SK-N-SH (cell line): ENCODE results near the gene WFIKKN1. TPM values are rescaled to one million over a fixed set of nuclear protein-coding genes. Genes with fewer than 3 reads are reported as not detected.
A peak's percentile ranks its signal among the peaks of the same experiment; 100 is the strongest.

Experiments
- CTCF ChIA-PET: fragments of 300-600, 350-600 bp; formaldehyde crosslinking; extraction: SDS; loops from one replicate; lab custom pipeline; 2021; lab: Yijun Ruan, JAX
- POLR2A ChIA-PET: fragments of 350-600 bp; sonication (Branson Sonifier 250); formaldehyde crosslinking; extraction: SDS; loops from one replicate; lab custom pipeline; 2020; ENCODE audit warnings: antibody characterized with exemption, inconsistent platforms; lab: Yijun Ruan, JAX
- DNase-seq: peaks from one replicate; pipeline ENCODE4 v3.0.0; 2012
- H2AFZ ChIP-seq: fragments of 200-600 bp; sonication (generic); 2 replicates; pipeline ENCODE4 v1.8.1; 2016; ENCODE audit warnings: antibody characterized with exemption, mild to moderate bottlenecking, low read depth
- H3F3A ChIP-seq: fragments of 200-600 bp; sonication (generic); replicated peaks from 2 replicates; pipeline ENCODE3; 2016; ENCODE audit warnings: antibody characterized with exemption, mild to moderate bottlenecking; ENCODE audit not compliant: insufficient read depth
- H3K27ac ChIP-seq, 2 experiments: fragments of 200-500 bp in 1 of 2; fragments of 200-600 bp in 1 of 2; sonication (Bioruptor generic) in 1 of 2; sonication (generic), shearing (Covaris generic) in 1 of 2; 2 replicates each; pipeline versions ENCODE4 v1.5.1 to v1.6.1; 2014 to 2016; ENCODE audit warnings: low read depth in 2 of 2, inconsistent platforms in 1 of 2, low read length in 1 of 2, mild to moderate bottlenecking in 1 of 2, mixed read lengths in 1 of 2
- H3K27me3 ChIP-seq: fragments of 200-600 bp; sonication (generic), shearing (Covaris generic); 2 replicates; pipeline ENCODE4 v1.6.1; 2016; ENCODE audit warnings: mixed run types; ENCODE audit not compliant: insufficient read depth
- H3K36me3 ChIP-seq, 2 experiments: fragments of 200-500 bp in 1 of 2; fragments of 200-600 bp in 1 of 2; sonication (Bioruptor generic) in 1 of 2; sonication (generic) in 1 of 2; replicated peaks in 1 of 2; 2 replicates each; pipeline versions ENCODE3 to v1.5.1; 2014 to 2016; ENCODE audit warnings: low read length in 1 of 2, mild to moderate bottlenecking in 1 of 2; ENCODE audit not compliant: insufficient read depth in 2 of 2, control insufficient read depth in 1 of 2
- H3K4me1 ChIP-seq, 2 experiments: fragments of 200-500 bp in 1 of 2; fragments of 200-600 bp in 1 of 2; sonication (Bioruptor generic) in 1 of 2; sonication (generic), shearing (Covaris generic) in 1 of 2; 2 replicates each; pipeline versions ENCODE4 v1.5.1 to v1.6.1; 2014 to 2016; ENCODE audit warnings: low read depth in 1 of 2, low read length in 1 of 2, mixed run types in 1 of 2; ENCODE audit not compliant: insufficient read depth in 2 of 2, control insufficient read depth in 1 of 2
- H3K4me2 ChIP-seq: fragments of 200-600 bp; sonication (generic), shearing (Covaris generic); 2 replicates; pipeline ENCODE4 v1.6.1; 2017; ENCODE audit warnings: mixed run types
- H3K4me3 ChIP-seq, 2 experiments: fragments of 200-500 bp in 1 of 2; fragments of 200-600 bp in 1 of 2; sonication (Bioruptor generic) in 1 of 2; sonication (generic), shearing (Covaris generic) in 1 of 2; 2 replicates each; pipeline versions ENCODE4 v1.5.1 to v1.8.1; 2014 to 2016; ENCODE audit warnings: low read depth in 2 of 2, inconsistent platforms in 1 of 2, low read length in 1 of 2, mild to moderate bottlenecking in 1 of 2, mixed read lengths in 1 of 2, moderate library complexity in 1 of 2
- H3K79me2 ChIP-seq: fragments of 200-600 bp; sonication (generic); 2 replicates; pipeline ENCODE4 v1.8.1; 2017; ENCODE audit warnings: mild to moderate bottlenecking; ENCODE audit not compliant: insufficient read depth
- H3K9ac ChIP-seq: fragments of 200-600 bp; sonication (generic); 2 replicates; pipeline ENCODE4 v1.6.1; 2017; ENCODE audit warnings: mixed run types
- H3K9me2 ChIP-seq: fragments of 200-600 bp; sonication (generic); 2 replicates; pipeline ENCODE4 v1.6.1; 2017; ENCODE audit warnings: mixed run types
- H3K9me3 ChIP-seq: fragments of 200-600 bp; sonication (generic); 2 replicates; pipeline ENCODE4 v1.6.1; 2017; ENCODE audit warnings: mixed run types, mild to moderate bottlenecking, moderate library complexity
- H4K20me1 ChIP-seq: fragments of 200-600 bp; sonication (generic); 2 replicates; pipeline ENCODE4 v1.6.1; 2017; ENCODE audit warnings: mild to moderate bottlenecking, mixed run types; ENCODE audit not compliant: insufficient read depth
- CHD2 ChIP-seq: fragments of 150-350 bp; IDR thresholded peaks from 2 replicates; pipeline ENCODE4 v1.6.1; 2018; ENCODE audit warnings: low read length; ENCODE audit not compliant: partially characterized antibody
- ELF1 ChIP-seq: IDR thresholded peaks from 2 replicates; pipeline ENCODE4 v1.4.0; 2012
- EZH2phosphoT487 ChIP-seq: fragments of 200-600 bp; sonication (generic); IDR thresholded peaks from 2 replicates; pipeline ENCODE4 v1.6.1; 2017; ENCODE audit warnings: low read depth, mixed run types, mild to moderate bottlenecking, antibody characterized with exemption, moderate library complexity, borderline replicate concordance
- FOSL2 ChIP-seq: IDR thresholded peaks from 2 replicates; pipeline ENCODE4 v1.4.0; 2012; ENCODE audit warnings: low read depth, mild to moderate bottlenecking, moderate library complexity, borderline replicate concordance
- FOXJ3 ChIP-seq: sonication (generic); formaldehyde crosslinking; IDR thresholded peaks from 2 replicates; pipeline ENCODE4 v1.5.1; 2020; ENCODE audit warnings: mild to moderate bottlenecking, missing genetic modification reagents
- FOXM1 ChIP-seq: IDR thresholded peaks from 2 replicates; pipeline ENCODE4 v1.4.0; 2012; ENCODE audit warnings: low read depth, mild to moderate bottlenecking
- GABPA ChIP-seq: IDR thresholded peaks from 2 replicates; pipeline ENCODE4 v1.4.0; 2012; ENCODE audit warnings: low read depth, mild to moderate bottlenecking
- GATA2 ChIP-seq: sonication (generic); formaldehyde crosslinking; IDR thresholded peaks from 2 replicates; pipeline ENCODE4 v1.5.0; 2020; ENCODE audit warnings: mild to moderate bottlenecking, missing genetic modification reagents
- JUND ChIP-seq: IDR thresholded peaks from 2 replicates; pipeline ENCODE4 v1.4.0; 2012
- MEF2A ChIP-seq: IDR thresholded peaks from 2 replicates; pipeline ENCODE4 v1.4.0; 2012; ENCODE audit warnings: low read depth, borderline replicate concordance
- MXI1 ChIP-seq: IDR thresholded peaks from 2 replicates; pipeline ENCODE4 v1.6.1; 2012; ENCODE audit warnings: mild to moderate bottlenecking, low read depth, low read length, improper control_type of control experiment
- NFIC ChIP-seq: IDR thresholded peaks from 2 replicates; pipeline ENCODE4 v1.4.0; 2012; ENCODE audit warnings: borderline replicate concordance
- NRF1 ChIP-seq: IDR thresholded peaks from 2 replicates; pipeline ENCODE4 v1.6.1; 2012; ENCODE audit warnings: low read depth, mild to moderate bottlenecking, low read length
- POLR2AphosphoS5 ChIP-seq: IDR thresholded peaks from 2 replicates; pipeline ENCODE4 v1.6.1; 2012; ENCODE audit warnings: low read depth, low read length
- RAD21 ChIP-seq: IDR thresholded peaks from 2 replicates; pipeline ENCODE4 v1.6.1; 2012; ENCODE audit warnings: mild to moderate bottlenecking, low read length
- RXRA ChIP-seq: IDR thresholded peaks from 2 replicates; pipeline ENCODE4 v1.4.0; 2012; ENCODE audit warnings: low read depth, mild to moderate bottlenecking, borderline replicate concordance
- SIN3A ChIP-seq: IDR thresholded peaks from 2 replicates; pipeline ENCODE4 v1.6.1; 2012; ENCODE audit warnings: low read depth, mild to moderate bottlenecking, low read length, moderate library complexity, borderline replicate concordance
- SMC3 ChIP-seq: IDR thresholded peaks from 2 replicates; pipeline ENCODE4 v1.6.1; 2012; ENCODE audit warnings: low read depth, low read length, improper control_type of control experiment
- TEAD4 ChIP-seq: IDR thresholded peaks from 2 replicates; pipeline ENCODE4 v1.4.0; 2012; ENCODE audit warnings: mild to moderate bottlenecking, borderline replicate concordance; ENCODE audit not compliant: insufficient read depth
- USF2 ChIP-seq: fragments of 150-350 bp; IDR thresholded peaks from 2 replicates; pipeline ENCODE4 v1.6.1; 2017; ENCODE audit warnings: antibody characterized with exemption, low read length, low read depth, borderline replicate concordance
- YY1 ChIP-seq: IDR thresholded peaks from 2 replicates; pipeline ENCODE4 v1.4.0; 2012; ENCODE audit warnings: low read depth, mild to moderate bottlenecking
- ZBTB33 ChIP-seq: IDR thresholded peaks from 2 replicates; pipeline ENCODE4 v1.4.0; 2012; ENCODE audit warnings: low read depth, borderline replicate concordance
- WGBS: methylation state at CpG from one replicate; pipeline ENCODE4 v1.1.6; 2017; ENCODE audit warnings: low lambda C conversion rate; 5-methylcytosine and 5-hydroxymethylcytosine counted together
- polyA plus RNA-seq, 3 experiments: library from polyadenylated mRNA; depleted of rRNA; stranded (reverse); fragments of >200 nt; gene quantifications; 2 replicates each; pipeline ENCODE4 v1.2.3, GENCODE V29; 2012
- TF ChIP-seq, protein P1 (sequence below): IDR thresholded peaks from 2 replicates; pipeline ENCODE4 v1.6.1; 2012; ENCODE audit warnings: mild to moderate bottlenecking, low read depth, low read length, moderate library complexity
- TF ChIP-seq, protein P2 (sequence below): IDR thresholded peaks from 2 replicates; pipeline ENCODE4; 2012
- TF ChIP-seq, protein P3 (sequence below): IDR thresholded peaks from 2 replicates; pipeline ENCODE4 v1.4.0; 2012; ENCODE audit warnings: low read depth, borderline replicate concordance

The WFIKKN1 gene
- polyA plus RNA-seq, 1 of the 3 experiments (the other 2 are of a cell fraction), result 0.16 TPM

- H3K4me1 ChIP-seq, result peaks cover 4 to 29% of the 10 kb centered on the region in 2 experiments; a peak in 2 of 4 replicates
- H3F3A ChIP-seq, result peaks cover 5% of the 10 kb centered on the region
- DNase-seq, result peak; percentile 99
- H3K79me2 ChIP-seq, result peaks cover 19% of the 10 kb centered on the region; the same call in 1 of the 2 replicates
- H2AFZ ChIP-seq, result peak within 1 kb of the TSS; percentile 65; the same call in 1 of the 2 replicates
- peak within 1 kb of the TSS; percentile 85 for H3K9ac ChIP-seq
- no peaks in the 10 kb centered on the region for H3K9me3 ChIP-seq
- no peaks in the 10 kb centered on the region for H3K9me2 ChIP-seq
- H3K4me3 ChIP-seq, result peak within 1 kb of the TSS; percentile 70 to 76
- WGBS, result 24% methylated on average over 8 of the region's 91 CpGs
- no peaks in the 10 kb centered on the region for H3K27me3 ChIP-seq
- H4K20me1 ChIP-seq, result no peaks in the 10 kb centered on the region
- ChIA-PET POLR2A (interaction anchor here (0.7 to 1.6 kb wide), 8 partner anchors 10 to 79 kb away, joined by 3 to 5 read pairs (median 3); partner anchors contain the start of genes METTL26 and STUB1), CTCF (interaction anchor here (0.7 to 7.8 kb wide), 22 partner anchors 10 to 257 kb away, joined by 3 to 92 read pairs (median 5); partner anchors contain the start of genes METTL26, RHBDL1, RHOT2 and STUB1)
- peak within 1 kb of the TSS; percentile 77 to 80 for H3K27ac ChIP-seq
- H3K36me3 ChIP-seq, result peaks cover 0 to 11% of the 10 kb centered on the region in 2 experiments
- H3K4me2 ChIP-seq, result peak within 1 kb of the TSS; percentile 91
- peak; percentile 85 for TF ChIP-seq GABPA
- TF ChIP-seq MXI1, result peak; percentile 99
- TF ChIP-seq NFIC, result no peak
- TF ChIP-seq GATA2 (CRISPR knock-in tag), result no peak
- TF ChIP-seq, protein P1, sequence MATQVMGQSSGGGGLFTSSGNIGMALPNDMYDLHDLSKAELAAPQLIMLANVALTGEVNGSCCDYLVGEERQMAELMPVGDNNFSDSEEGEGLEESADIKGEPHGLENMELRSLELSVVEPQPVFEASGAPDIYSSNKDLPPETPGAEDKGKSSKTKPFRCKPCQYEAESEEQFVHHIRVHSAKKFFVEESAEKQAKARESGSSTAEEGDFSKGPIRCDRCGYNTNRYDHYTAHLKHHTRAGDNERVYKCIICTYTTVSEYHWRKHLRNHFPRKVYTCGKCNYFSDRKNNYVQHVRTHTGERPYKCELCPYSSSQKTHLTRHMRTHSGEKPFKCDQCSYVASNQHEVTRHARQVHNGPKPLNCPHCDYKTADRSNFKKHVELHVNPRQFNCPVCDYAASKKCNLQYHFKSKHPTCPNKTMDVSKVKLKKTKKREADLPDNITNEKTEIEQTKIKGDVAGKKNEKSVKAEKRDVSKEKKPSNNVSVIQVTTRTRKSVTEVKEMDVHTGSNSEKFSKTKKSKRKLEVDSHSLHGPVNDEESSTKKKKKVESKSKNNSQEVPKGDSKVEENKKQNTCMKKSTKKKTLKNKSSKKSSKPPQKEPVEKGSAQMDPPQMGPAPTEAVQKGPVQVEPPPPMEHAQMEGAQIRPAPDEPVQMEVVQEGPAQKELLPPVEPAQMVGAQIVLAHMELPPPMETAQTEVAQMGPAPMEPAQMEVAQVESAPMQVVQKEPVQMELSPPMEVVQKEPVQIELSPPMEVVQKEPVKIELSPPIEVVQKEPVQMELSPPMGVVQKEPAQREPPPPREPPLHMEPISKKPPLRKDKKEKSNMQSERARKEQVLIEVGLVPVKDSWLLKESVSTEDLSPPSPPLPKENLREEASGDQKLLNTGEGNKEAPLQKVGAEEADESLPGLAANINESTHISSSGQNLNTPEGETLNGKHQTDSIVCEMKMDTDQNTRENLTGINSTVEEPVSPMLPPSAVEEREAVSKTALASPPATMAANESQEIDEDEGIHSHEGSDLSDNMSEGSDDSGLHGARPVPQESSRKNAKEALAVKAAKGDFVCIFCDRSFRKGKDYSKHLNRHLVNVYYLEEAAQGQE, result no peak
- TF ChIP-seq JUND, result no peak
- peak; percentile 97 for TF ChIP-seq SIN3A
- TF ChIP-seq, protein P2, sequence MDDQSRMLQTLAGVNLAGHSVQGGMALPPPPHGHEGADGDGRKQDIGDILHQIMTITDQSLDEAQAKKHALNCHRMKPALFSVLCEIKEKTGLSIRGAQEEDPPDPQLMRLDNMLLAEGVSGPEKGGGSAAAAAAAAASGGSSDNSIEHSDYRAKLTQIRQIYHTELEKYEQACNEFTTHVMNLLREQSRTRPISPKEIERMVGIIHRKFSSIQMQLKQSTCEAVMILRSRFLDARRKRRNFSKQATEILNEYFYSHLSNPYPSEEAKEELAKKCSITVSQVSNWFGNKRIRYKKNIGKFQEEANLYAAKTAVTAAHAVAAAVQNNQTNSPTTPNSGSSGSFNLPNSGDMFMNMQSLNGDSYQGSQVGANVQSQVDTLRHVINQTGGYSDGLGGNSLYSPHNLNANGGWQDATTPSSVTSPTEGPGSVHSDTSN, result no peak
- no peak for TF ChIP-seq SMC3
- TF ChIP-seq MEF2A, result no peak
- TF ChIP-seq USF2, result peak; percentile 78
- TF ChIP-seq FOSL2, result no peak
- TF ChIP-seq ZBTB33, result no peak
- no peak for TF ChIP-seq RXRA
- no peak for TF ChIP-seq FOXM1
- TF ChIP-seq, protein P3, sequence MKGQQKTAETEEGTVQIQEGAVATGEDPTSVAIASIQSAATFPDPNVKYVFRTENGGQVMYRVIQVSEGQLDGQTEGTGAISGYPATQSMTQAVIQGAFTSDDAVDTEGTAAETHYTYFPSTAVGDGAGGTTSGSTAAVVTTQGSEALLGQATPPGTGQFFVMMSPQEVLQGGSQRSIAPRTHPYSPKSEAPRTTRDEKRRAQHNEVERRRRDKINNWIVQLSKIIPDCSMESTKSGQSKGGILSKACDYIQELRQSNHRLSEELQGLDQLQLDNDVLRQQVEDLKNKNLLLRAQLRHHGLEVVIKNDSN, result peak; percentile 98
- no peak for TF ChIP-seq EZH2phosphoT487
- no peak for TF ChIP-seq FOXJ3 (CRISPR knock-in tag)
- TF ChIP-seq CHD2, result peak; percentile 67
- peak; percentile 72 for TF ChIP-seq ELF1
- TF ChIP-seq TEAD4, result no peak
- no peak for TF ChIP-seq RAD21
- 0 out of 2 replicates have a peak, but pooled peaks have one; percentile 49 for TF ChIP-seq POLR2AphosphoS5
- no peak for TF ChIP-seq NRF1
- peak; percentile 93 for TF ChIP-seq YY1
Measured at GRCh38 chr16:648781-649589, 18.2 kb downstream of the WFIKKN1 start, which contains the start of gene WDR90. Gene WDR90 (plus strand): TSS chr16:649365. CDS start chr16:649417, 52 bp downstream.
